ENCODE results near the gene NFATC4.

DNA sequence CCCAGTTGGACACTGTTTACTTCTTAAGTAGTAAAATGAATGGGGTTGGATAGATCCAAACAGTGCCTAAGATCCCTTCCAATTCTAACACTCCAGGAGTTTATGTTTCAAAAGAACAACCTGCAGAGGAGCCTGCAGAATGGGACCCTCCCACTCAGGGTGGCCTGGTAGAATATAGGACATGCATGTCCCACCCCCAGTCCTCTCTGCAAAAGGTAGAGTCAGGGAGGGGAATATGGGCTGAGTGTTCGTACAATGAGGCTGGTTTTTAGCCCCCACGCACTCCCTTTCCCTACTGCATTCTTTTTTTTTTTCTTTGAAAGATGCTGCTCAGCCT, 19.0 kb downstream of the NFATC4 start:
- TF ChIP-seq, protein P1, sequence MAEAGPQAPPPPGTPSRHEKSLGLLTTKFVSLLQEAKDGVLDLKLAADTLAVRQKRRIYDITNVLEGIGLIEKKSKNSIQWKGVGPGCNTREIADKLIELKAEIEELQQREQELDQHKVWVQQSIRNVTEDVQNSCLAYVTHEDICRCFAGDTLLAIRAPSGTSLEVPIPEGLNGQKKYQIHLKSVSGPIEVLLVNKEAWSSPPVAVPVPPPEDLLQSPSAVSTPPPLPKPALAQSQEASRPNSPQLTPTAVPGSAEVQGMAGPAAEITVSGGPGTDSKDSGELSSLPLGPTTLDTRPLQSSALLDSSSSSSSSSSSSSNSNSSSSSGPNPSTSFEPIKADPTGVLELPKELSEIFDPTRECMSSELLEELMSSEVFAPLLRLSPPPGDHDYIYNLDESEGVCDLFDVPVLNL (CRISPR knock-in tag; IDR thresholded peaks at IDR 0.05; ENCODE audit: borderline replicate concordance, low read depth), result no peak
- TF ChIP-seq SP1 (CRISPR knock-in tag; conservative IDR thresholded peaks at IDR 0.05), result no peak
- no peak for TF ChIP-seq USF2 (CRISPR knock-in tag; IDR thresholded peaks at IDR 0.05)
- TF ChIP-seq CTCF (IDR thresholded peaks at IDR 0.05), result no peak
- TF ChIP-seq, protein P2, sequence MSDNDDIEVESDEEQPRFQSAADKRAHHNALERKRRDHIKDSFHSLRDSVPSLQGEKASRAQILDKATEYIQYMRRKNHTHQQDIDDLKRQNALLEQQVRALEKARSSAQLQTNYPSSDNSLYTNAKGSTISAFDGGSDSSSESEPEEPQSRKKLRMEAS (CRISPR knock-in tag; IDR thresholded peaks at IDR 0.05), result no peak
- no peak for TF ChIP-seq ZBTB21 (CRISPR knock-in tag; IDR thresholded peaks at IDR 0.05; ENCODE audit: borderline replicate concordance)
- no peak for TF ChIP-seq NR2C2 (CRISPR knock-in tag; IDR thresholded peaks at IDR 0.05)
- TF ChIP-seq ETV6 (CRISPR knock-in tag; IDR thresholded peaks at IDR 0.05), result no peak
- no peak for TF ChIP-seq GRHL2 (CRISPR knock-in tag; IDR thresholded peaks at IDR 0.05; ENCODE audit: insufficient replicate concordance, severe bottlenecking)
- no peak for TF ChIP-seq SMAD3 (CRISPR knock-in tag; IDR thresholded peaks at IDR 0.05; ENCODE audit: borderline replicate concordance)
- no peak for TF ChIP-seq ELF4 (CRISPR knock-in tag; IDR thresholded peaks at IDR 0.05; ENCODE audit: low read depth)
- no peak for TF ChIP-seq FOXP1 (CRISPR knock-in tag; IDR thresholded peaks at IDR 0.05; ENCODE audit: borderline replicate concordance)
- no peak for TF ChIP-seq ATF1 (CRISPR knock-in tag; IDR thresholded peaks at IDR 0.05)
